Vagina (tissue), 2 donors: ENCODE results near the gene BCAS3.

ENCODE experiments used
- CTCF ChIP-seq, 3 experiments: fragments of 450-650 bp in 2 of 3; fragments of 200-600 bp in 1 of 3; sonication (generic) in 1 of 3; IDR thresholded peaks; one replicate each; pipeline ENCODE4 v1.5.1; 2017 to 2019; ENCODE audit warnings: antibody characterized with exemption in 3 of 3, mild to moderate bottlenecking in 2 of 3, moderate library complexity in 2 of 3
- POLR2A ChIP-seq, 2 donors: fragments of 450-650 bp; IDR thresholded peaks; one replicate each; pipeline ENCODE4 v1.6.1; 2017; ENCODE audit warnings: antibody characterized with exemption in 2 of 2, mild to moderate bottlenecking in 2 of 2, moderate library complexity in 2 of 2

GRCh38 chr17:61401389-61402072 lies 723.9 kb downstream of the BCAS3 start:
- TF ChIP-seq CTCF (IDR thresholded peaks at IDR 0.05) (no peak), POLR2A (IDR thresholded peaks at IDR 0.05) (no peak)
